HG03045 (cell line): ENCODE measurements around the gene UNC93B1.
"Not testable (repeated sequence)": the region's sequence is repeated elsewhere in the genome, so short reads cannot be mapped to it uniquely, and the experiment has no call there.

ENCODE experiments used
- ATAC-seq: cut with Tn5 transposase; IDR thresholded peaks from one replicate; pipeline ENCODE4 v1.9.1; 2021; ENCODE audit warnings: mild to moderate bottlenecking, moderate library complexity; ENCODE audit not compliant: unreplicated experiment

UNC93B1 gene

GRCh38 chr11:67995579-67995978 is 8.3 kb downstream of the UNC93B1 start:
- ATAC-seq: not testable (repeated sequence)

- not testable (repeated sequence) for ATAC-seq
Measured at GRCh38 chr11:67995129-67995528, 8.8 kb downstream of the UNC93B1 start.

DNA sequence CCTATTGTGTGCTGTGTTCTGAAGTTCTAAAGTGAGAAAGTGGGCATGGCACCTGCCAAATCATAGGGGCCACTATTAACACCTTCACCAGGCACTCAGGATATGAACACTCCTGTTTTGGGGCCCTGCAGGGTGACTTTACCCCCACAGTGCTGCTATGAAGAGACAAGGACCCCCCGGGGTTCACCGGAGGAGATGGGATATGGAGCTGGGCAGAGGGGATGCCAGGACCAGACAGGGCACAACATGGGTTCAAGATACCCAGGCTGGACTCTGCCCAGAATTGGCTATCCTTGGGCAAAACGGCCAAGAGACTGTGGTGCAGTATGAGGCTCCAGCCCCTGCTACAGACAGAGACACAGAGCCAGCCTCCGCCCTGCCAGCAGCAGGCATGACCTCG is 9.5 kb downstream of the UNC93B1 start:
- ATAC-seq: not testable (repeated sequence)

DNA sequence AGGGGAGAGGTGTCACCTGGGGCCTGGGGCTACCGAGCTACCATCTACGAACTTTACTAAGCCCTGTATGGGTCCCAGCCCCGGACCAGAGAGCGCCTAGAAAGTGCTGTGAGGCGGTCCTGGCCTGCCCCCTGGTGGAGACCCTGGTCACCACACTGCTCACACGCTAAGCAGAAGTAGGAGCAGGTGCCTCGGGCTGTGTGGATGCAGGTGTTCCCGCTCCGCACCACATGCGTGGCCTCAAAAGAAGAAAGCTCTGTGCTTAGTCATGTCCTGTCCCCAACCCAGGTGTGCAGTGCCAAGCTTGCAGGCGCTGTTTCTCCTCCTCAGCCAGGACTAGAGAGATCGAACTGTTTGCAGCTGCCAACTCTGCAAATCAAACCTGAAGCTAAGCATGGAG is 10.1 kb downstream of the UNC93B1 start:
- not testable (repeated sequence) for ATAC-seq

DNA sequence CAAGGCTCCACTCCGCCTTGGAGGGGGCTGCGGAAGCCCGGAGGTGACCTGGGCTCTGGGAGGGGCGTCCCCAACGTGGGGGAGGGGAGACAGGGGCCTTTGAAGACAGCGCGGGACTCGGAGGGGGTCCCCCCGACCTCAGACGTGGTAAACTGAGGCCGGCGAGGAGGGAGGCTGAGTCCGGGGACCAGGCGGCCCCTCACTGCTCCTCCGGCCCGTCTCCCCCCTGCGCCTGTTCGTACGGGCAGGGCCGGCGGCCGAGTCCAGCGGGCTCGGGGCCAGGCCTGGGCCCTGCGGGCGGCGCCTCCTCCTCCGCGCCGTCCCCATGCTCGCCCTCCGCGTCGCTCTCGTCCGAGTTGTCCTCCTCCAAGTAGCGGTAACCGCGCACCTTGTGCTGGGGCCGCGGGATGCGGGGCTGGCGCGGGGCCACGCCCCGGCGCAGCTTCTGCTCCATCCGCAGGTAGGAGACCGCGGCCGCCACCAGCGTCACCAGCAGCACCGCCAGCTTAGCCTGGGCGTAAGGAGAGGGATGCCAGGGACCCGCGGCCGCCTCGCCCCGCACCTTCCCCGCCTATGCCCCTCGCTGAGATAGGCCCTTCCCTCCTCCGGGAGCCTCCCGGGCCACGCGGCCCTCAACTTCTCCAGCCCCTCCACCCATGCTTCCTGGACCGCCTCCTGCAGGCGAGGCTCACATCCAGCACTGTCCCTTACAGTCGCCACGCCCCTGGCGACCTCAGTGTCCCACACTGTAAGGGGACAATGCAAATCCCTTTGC is 12.4 kb downstream of the UNC93B1 start:
- ATAC-seq: not testable (repeated sequence)

DNA sequence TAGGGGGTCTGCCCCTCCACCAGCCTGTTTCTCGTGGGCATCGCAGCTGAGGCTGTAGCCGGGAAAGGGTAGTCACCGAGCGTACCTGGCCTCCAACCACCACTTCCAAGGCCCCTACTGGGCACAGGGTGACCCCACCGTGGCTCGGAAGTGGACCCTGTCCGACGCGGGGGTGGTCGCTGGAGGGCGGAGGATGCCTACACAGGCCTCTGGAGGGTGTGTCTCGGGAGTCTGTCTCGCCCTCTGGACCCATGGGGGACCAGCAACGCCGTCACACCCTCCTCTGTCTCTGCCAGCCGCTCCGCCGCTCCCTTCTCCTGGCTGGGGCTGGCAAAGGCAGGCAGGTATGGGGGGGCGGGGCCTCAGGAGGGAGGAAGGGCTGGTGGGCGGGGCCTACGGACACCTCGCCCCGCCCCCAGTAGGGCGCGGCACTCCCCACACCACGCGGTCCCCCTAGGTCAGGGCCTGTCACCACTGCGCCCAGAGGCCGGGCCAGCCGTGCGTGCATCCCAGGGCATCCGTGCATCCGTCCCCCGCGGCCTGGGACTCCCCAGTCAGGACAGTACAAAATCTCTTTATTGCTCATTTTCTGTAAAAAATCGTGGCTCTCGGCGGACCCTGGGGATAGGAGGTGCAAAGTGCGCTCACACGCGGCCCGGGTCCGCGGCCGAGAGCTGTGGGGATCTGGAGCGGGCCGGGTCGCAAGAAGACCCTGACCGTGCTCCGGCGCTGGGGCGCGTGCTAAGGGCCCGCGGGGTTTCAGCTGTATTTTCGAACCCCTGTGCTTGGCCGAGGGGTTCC is 13.2 kb downstream of the UNC93B1 start:
- not testable (repeated sequence) for ATAC-seq

DNA sequence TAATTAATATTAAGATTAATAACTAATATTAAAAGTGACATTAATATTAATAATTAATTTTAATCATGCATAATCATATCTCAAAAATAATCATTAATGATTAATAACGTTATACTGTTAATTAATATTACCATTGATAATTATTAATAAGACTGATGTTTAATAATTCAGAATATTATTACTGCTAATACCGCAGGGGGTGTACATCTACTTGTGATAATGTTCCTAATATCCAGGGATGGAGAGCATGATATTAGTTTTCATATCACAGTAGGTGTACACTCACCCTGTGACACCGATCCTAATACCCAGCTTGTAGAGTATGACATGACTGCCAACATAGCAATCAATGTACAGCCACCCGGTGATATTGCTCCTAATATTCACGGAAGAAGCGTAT is 18.6 kb downstream of the UNC93B1 start:
- not testable (repeated sequence) for ATAC-seq

DNA sequence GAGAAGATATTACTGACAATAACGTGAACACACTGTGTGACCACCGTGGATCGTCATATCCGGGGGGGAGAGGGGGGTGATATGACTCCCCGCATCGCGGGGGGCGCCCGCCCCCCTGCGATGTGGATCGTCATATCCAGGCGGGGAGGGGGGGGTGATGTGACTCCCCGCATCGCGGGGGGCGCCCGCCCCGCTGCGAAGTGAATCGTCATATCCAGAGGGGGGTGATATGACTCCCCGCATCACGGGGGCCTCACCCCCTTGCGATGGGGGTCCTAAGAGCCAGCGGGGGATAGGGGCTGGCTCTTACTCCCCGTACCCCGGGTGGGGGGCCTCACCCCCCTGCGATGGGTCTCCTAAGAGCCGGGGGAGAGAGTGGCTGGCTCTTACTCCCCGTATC is 19.9 kb downstream of the UNC93B1 start:
- ATAC-seq: no peak

DNA sequence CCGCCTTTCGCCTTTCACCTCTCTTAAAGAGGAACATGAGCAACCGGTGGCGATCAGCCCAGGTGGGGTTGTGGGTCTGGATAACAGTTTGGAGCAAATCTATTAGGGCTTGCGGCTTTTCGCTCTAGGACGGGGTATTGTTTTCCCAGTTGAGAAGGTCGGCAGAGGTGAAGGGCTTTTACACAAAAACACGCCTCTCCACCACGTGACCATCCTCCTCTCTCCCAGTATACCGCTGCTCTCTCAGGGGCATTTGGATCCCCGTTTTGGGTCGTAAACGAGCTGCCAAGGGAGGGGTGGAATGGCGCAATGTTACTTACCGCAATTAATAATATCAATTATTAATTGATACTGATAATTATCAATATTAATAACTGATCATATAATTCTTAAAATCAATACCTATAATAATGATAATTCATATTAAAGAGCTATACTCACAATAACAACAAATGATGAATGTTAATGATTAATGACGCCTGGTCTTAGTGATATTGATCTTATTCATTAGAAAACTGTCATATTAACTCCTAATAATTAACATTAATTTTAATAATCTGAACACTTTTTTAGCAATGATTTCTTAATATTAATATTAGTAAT is 21.5 kb downstream of the UNC93B1 start:
- ATAC-seq: not testable (repeated sequence)

GRCh38 chr11:67981226-67981625 is 22.7 kb downstream of the UNC93B1 start:
- not testable (repeated sequence) for ATAC-seq

- not testable (repeated sequence) for ATAC-seq
Measured at GRCh38 chr11:67978766-67979418, 25.0 kb downstream of the UNC93B1 start.

- ATAC-seq: not testable (repeated sequence)
Measured at GRCh38 chr11:67974746-67975145, 29.2 kb downstream of the UNC93B1 start.

DNA sequence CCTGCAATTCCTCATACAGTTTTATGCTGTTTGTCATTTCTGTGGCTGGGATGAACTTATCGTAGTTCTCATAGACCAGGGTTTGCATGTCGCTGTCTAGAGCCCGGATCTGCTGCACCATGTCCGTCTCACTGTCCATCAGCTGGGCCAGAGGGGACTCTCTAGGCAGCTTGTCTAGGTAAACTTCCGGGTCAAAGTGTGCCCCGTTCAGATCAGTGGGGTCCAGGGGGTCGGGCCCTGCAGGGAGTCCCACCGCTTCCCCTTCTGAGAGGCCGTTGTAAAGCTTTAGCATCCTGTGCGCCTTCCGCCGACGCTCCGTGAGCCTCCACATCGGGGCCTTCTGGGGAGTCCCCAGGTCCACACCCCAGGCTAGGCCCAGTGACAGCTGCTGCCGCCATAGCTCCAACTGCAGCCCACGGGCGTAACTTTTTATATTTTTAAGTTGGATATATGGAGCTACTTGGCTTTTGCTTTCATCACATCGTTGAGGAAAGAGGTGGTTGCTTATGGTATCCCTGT is 38.0 kb downstream of the UNC93B1 start:
- not testable (repeated sequence) for ATAC-seq

DNA sequence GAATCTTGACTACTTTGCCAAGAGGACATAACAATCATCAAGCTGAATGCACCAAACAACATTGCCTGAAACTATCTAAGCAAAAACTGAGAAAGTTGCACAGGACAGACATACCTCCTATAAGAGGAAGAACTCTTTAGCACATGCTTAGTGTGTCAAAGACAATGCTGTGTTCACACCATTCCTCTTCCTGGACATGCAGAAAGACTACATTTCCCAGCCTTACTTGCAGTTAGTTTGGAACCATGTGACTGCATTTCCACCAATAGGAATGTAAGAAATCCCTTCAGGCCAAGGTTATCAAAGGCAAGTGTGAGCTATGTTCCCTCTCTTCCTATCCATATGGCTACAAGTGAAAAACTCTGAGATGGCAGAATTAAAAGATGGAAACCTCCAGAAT is 39.2 kb downstream of the UNC93B1 start:
- ATAC-seq: not testable (repeated sequence)

GRCh38 chr11:67963879-67964278 is 40.0 kb downstream of the UNC93B1 start:
- ATAC-seq: not testable (repeated sequence)

GRCh38 chr11:67963217-67963616 is 40.7 kb downstream of the UNC93B1 start:
- not testable (repeated sequence) for ATAC-seq

DNA sequence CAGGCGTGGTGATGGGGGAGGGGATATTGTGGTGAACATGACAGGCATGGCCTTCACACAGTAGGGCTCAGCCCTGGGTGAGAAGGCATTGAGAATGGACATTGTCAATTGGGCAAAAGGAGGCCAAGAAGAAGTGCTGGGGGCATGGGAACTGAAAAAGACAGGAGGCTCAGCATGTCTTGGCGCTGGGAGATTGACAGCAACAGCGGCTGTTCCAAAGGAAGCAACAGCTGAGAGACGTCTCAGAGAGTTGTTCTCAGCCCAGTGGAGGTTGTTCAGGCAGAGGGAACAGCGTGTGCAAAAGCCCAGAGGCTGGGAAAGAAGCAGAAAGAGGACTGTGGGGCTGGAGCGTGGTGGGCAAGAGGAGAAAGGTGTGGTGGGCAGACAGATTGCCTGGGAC is 47.7 kb downstream of the UNC93B1 start:
- not testable (repeated sequence) for ATAC-seq

DNA sequence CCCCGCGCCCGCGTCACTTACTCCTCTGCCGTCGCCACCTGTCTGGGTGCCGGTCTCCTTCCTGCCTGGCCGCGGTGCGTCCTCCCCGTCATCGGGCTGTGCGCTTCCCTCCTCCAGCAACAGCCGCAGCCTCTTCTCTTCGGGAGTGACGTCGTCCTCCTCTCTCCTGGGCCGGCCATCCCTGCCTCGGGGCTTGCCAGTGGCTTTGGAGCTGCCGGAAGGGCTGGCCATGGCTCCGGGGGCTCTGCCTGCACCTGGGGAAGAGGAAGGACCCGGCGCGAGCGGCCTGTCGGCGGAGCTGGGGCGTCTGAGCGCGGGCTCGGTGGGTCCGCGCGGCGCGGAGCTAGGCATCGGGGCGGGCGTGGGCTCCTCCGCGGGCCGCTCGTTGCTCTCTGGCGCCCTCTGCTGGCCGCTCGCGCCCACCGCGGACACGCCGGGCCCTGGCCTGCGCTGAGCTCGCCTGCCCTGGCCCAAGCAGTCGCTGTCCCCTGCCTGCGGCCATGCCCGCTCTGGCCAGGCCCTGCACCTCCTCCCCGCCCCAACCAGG is 48.4 kb downstream of the UNC93B1 start:
- ATAC-seq: not testable (repeated sequence)

GRCh38 chr11:67954971-67955370 is 48.9 kb downstream of the UNC93B1 start:
- ATAC-seq: not testable (repeated sequence)

DNA sequence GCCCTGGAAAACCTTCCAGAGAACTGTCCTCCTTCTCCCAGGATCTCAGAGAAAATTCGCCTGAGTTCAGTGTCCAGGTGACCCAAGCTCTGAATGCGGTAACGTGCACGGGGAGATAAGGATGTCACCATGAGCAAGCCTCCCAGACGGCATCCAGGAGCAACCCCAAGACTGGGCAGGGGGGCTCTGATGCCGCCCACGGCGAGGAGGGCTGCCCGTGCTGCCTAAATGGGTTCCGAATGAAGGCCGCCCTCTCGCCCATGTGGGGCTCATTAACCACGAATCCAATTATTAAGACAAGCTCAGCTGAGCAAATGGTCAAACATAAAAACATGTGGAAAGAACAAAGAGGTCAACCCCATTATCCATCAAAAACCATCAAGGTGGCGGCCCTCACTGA is 49.6 kb downstream of the UNC93B1 start:
- not testable (repeated sequence) for ATAC-seq
